Left renal pelvis (tissue), 4 donors: ENCODE measurements around the gene CHP1. TPM values are rescaled to one million over a fixed set of nuclear protein-coding genes. Genes with fewer than 3 reads are reported as not detected.
"Not testable (repeated sequence)": the region's sequence is repeated elsewhere in the genome, so short reads cannot be mapped to it uniquely, and the experiment has no call there.

Source experiments
- DNase-seq, 4 donors: peaks; one replicate each; pipeline ENCODE4 v3.0.0-alpha.2; 2013; ENCODE audit warnings: low read depth in 4 of 4, low spot score in 3 of 4
- polyA plus RNA-seq, 4 donors: library from polyadenylated mRNA; unstranded; fragments of 120-200 nt; gene quantifications; one replicate each; pipeline ENCODE4 v1.2.1, GENCODE V29; 2013; ENCODE audit not compliant: insufficient read length in 4 of 4

Gene CHP1
- 10 to 100 TPM; 40.7 to 72.0 (median 61.7) TPM for polyA plus RNA-seq

- peak; percentile 90 to 94 (median 92) for DNase-seq
These were observed at the start of gene CHP1, which contains the start of gene EXD1 for GRCh38 chr15:41230650-41231421. CHP1 (plus strand) TSS chr15:41231268; CDS start chr15:41231383, 115 bp downstream. EXD1 (minus strand) TSS chr15:41230757; CDS start chr15:41226575, 4,182 bp downstream.

- DNase-seq, result no peak
These were observed 48.8 kb upstream of the CHP1 start for GRCh38 chr15:41182266-41182665.

GRCh38 chr15:41183581-41183980 is 47.5 kb upstream of the CHP1 start:
- DNase-seq, result no peak

GRCh38 chr15:41194444-41194843 is 36.6 kb upstream of the CHP1 start:
- no peak for DNase-seq

GRCh38 chr15:41199470-41199869 is 31.6 kb upstream of the CHP1 start:
- DNase-seq, result no peak

GRCh38 chr15:41203395-41203794 is 27.7 kb upstream of the CHP1 start:
- no peak for DNase-seq

GRCh38 chr15:41205315-41205714 is 25.8 kb upstream of the CHP1 start:
- DNase-seq, result no peak

GRCh38 chr15:41207687-41208448 is 23.2 kb upstream of the CHP1 start:
- DNase-seq, result no peak

GRCh38 chr15:41215708-41216107 is 15.4 kb upstream of the CHP1 start:
- no peak for DNase-seq

- DNase-seq, result no peak
These were observed 12.2 kb upstream of the CHP1 start for GRCh38 chr15:41218851-41219250.

- DNase-seq, result no peak
These were observed 11.7 kb upstream of the CHP1 start for GRCh38 chr15:41219381-41219780.

- no peak for DNase-seq
These were observed 771 bp upstream of the CHP1 start for GRCh38 chr15:41230345-41230649.

GRCh38 chr15:41231422-41232226 is 556 bp downstream of the CHP1 start:
- DNase-seq, result peak in 1 of 4 donors; percentile 10

- DNase-seq, result no peak
These were observed 2.3 kb downstream of the CHP1 start for GRCh38 chr15:41233367-41233771.

- DNase-seq, result not testable (repeated sequence)
These were observed 4.2 kb downstream of the CHP1 start for GRCh38 chr15:41235228-41235627.

- DNase-seq, result no peak
These were observed 4.9 kb downstream of the CHP1 start for GRCh38 chr15:41235929-41236328.

- no peak for DNase-seq
These were observed 7.0 kb downstream of the CHP1 start for GRCh38 chr15:41238100-41238499.

GRCh38 chr15:41241221-41241964 is 10.3 kb downstream of the CHP1 start:
- peak in 1 of 4 donors; percentile 27 for DNase-seq

GRCh38 chr15:41250745-41251144 is 19.7 kb downstream of the CHP1 start:
- DNase-seq, result not testable (repeated sequence)

- DNase-seq, result no peak
These were observed 20.3 kb downstream of the CHP1 start for GRCh38 chr15:41251411-41251810.
